GM21576 (cell line): ENCODE results near the gene BTNL3.
"Not testable (repeated sequence)": the region's sequence is repeated elsewhere in the genome, so short reads cannot be mapped to it uniquely, and the experiment has no call there.

Experiments used
- ATAC-seq: cut with Tn5 transposase; IDR thresholded peaks from one replicate; pipeline ENCODE4 v1.9.1; 2021; ENCODE audit warnings: mild to moderate bottlenecking, moderate library complexity; ENCODE audit not compliant: unreplicated experiment

Gene BTNL3, protein sequence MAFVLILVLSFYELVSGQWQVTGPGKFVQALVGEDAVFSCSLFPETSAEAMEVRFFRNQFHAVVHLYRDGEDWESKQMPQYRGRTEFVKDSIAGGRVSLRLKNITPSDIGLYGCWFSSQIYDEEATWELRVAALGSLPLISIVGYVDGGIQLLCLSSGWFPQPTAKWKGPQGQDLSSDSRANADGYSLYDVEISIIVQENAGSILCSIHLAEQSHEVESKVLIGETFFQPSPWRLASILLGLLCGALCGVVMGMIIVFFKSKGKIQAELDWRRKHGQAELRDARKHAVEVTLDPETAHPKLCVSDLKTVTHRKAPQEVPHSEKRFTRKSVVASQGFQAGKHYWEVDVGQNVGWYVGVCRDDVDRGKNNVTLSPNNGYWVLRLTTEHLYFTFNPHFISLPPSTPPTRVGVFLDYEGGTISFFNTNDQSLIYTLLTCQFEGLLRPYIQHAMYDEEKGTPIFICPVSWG

GRCh38 chr5:180988592-180988991 is at the start of gene BTNL3:
Gene BTNL3 (plus strand): TSS chr5:180988846. CDS start chr5:180989029, 183 bp downstream.
- ATAC-seq: no peak

- no peak for ATAC-seq
These were observed 38.2 kb upstream of the BTNL3 start for GRCh38 chr5:180950291-180950949.

DNA sequence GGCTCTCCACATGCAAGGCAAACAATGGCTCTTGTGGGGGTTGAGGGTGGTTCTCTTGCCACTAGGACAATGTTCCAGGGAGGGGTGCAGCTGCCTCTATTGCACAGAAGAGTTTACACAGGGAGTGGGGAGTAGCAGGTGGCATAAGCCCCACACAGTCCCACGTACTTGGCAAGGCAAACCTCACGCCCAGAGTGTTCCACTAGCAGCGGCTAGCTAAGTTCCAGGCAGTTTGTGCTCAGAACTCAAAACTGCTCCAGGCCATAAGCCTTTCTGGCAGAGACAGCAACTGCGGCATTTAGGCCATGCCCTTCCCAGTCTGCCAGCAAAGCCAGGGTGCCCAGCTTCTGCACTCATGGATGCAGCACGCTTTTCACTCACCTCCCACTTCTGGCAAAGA is 29.0 kb upstream of the BTNL3 start:
- ATAC-seq: no peak

- no peak for ATAC-seq
These were observed 28.4 kb upstream of the BTNL3 start for GRCh38 chr5:180960209-180960608.

DNA sequence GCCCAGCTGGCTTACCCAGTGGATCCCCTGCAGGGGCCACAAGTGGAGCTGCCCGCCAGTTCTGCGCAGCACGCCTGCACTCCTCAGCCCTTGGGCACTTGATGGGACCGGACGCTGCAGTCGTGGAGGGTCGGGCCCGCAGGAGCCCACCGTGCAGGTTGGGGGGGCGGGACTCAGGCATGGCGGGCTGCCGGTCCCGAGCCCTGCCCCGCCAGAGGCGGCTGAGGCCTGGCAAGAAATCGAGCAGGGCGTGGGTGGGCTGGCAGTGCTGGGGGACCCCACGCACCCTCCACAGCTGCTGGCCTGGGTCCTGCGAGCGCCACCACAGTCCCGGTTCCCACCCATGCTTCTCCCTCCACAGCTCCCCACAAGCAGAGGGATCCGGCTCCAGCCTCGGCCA is 19.2 kb upstream of the BTNL3 start:
- no peak for ATAC-seq

DNA sequence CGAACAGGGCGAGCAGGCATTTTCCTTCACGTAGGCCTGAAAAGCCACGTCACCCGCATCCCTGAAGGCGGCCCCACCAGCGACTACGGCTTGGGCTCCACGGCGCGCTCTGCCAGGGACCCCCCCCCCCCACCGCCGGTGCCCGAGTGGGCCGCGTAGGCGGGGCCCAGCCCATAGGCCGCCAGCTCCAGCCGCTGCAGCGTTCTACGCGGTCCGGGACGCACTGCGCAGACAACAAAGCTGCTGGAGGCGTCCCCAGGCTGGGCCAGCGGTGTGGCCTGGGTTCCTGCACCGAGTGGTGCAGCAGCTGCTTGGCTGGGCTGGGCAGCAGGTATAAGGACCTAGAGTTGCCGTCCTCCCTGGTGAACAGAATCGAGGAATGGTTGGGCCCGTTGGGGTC is 18.3 kb upstream of the BTNL3 start:
- ATAC-seq: no peak

- ATAC-seq: no peak
These were observed 17.8 kb upstream of the BTNL3 start for GRCh38 chr5:180970875-180971274.

DNA sequence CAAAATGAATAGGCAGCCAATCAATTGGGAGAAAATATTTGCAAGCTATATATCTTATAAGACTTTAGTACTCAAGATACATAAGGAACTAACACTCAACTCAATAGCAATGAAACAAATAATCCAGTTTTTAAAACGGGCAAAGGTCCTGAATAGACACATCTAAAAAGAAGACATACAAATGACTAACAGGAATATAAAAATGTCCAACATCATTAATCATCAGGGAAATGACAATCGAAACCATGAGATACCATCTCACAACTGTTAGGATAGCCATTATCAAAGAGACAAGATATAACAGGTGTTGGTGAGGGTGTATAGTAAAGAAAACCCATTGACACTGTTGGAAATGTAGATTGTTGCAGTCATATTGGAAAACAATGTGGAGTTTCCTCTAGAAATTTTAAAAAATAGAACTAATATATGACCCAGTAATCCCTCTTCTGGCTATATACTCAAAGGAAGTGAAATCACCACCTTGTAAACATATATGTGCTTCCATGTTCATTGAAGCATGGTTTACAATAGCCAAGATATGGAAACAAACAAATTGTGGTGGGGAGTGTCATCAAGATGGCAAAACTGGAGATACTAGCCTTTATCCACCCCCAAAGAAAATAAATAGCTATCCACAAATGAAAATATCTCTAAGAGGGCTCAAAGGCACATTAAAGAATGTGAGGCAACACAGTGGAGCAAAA is 13.9 kb upstream of the BTNL3 start:
- ATAC-seq: no peak

DNA sequence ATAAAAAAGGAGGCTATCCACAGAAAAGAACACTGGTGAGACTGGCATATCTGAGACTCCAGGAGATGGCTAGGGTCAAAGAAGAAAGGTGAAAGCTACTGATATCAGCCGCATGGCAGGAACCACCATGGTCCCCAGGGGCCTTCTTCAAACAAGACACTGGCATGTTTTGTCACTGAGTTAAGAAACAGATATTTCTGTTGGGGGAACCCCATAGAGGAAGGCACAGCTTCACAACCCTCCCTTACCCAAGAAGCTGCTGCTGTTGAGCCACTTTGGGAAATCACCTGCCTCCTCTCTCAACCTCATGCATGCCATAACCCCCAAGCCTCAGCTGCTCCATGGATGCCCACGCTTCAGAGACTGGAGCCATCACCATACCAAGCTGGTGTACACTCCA is 13.3 kb upstream of the BTNL3 start:
- peak; percentile 81 for ATAC-seq

- no peak for ATAC-seq
These were observed 12.1 kb upstream of the BTNL3 start for GRCh38 chr5:180976518-180976917.

GRCh38 chr5:180977852-180978251 is 10.8 kb upstream of the BTNL3 start:
- no peak for ATAC-seq

DNA sequence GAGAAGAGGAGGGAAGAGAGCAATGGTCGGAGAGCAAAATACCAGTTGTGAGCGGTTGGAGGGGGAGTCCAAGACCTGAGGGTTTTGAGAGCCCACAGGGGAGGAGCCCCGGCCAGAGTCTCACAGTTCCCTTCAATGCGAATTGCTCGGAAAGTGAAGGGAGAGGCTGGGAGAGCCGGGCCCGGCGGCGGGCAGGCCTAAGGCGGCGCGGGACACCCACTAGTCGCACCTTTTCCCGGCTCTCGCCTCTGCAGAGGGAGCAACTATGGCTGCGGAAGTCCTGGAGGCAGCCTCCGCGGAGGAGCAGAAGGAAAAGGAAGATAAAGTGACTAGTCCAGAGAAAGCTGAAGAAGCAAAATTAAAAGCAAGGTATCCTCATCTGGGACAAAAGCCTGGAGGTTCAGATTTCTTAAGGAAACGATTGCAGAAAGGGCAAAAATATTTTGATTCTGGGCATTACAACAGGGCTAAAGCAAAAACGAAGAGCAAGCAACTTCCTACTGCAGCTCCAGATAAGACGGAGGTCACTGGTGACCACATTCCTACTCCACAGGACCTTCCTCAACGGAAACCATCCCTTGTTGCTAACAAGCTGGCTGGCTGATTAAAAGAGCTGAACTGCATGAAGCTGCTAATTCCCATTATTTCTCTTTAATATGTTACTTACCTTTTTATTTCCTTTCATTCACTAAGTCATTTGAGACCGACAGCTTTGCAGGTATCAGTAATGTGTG is 6.5 kb upstream of the BTNL3 start:
- no peak for ATAC-seq

- no peak for ATAC-seq
These were observed 630 bp upstream of the BTNL3 start for GRCh38 chr5:180988016-180988415.

DNA sequence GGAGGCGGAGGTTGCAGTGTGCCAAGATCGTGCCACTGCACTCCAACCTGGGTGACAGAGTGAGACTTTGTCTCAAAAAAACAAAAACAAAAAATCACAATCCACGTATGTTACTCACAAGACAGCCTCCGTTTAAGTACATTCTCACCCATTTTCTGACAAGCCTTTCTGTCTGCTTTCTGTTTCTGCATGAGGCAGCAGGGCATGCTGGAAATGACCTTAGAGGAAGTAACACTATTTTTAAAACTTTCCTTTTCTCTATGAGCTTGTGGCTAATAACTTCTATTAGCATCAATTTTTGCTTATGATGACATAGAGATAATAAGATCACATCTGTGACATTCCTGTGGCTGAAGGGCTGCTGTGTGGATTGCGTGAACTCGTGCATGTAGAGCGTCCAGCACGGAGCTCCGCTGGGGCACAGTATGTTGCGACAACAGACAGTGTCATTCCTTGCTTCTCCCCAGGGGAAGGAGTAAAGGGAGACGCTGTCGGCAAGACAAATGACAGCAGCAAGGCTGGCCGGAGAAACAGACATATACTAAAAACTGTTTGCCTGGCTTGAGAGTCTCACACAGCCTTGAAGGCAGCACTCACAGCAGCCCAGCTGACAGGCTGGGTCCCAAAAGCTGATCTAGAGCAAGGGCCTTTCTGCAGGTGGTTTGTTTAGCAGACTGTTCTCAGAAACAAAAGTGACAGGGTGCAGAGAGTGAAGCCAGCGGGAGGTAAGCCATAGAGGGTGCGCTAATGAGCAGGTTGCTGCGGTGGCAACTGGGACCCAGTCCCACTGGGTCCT is 1.6 kb downstream of the BTNL3 start:
- no peak for ATAC-seq

- ATAC-seq: no peak
These were observed 2.2 kb downstream of the BTNL3 start for GRCh38 chr5:180990882-180991242.

GRCh38 chr5:181001947-181002346 is 13.3 kb downstream of the BTNL3 start:
- no peak for ATAC-seq

GRCh38 chr5:181005791-181006190 is 17.1 kb downstream of the BTNL3 start:
- ATAC-seq: no peak

GRCh38 chr5:181008136-181008535 is 19.5 kb downstream of the BTNL3 start:
- ATAC-seq: no peak

DNA sequence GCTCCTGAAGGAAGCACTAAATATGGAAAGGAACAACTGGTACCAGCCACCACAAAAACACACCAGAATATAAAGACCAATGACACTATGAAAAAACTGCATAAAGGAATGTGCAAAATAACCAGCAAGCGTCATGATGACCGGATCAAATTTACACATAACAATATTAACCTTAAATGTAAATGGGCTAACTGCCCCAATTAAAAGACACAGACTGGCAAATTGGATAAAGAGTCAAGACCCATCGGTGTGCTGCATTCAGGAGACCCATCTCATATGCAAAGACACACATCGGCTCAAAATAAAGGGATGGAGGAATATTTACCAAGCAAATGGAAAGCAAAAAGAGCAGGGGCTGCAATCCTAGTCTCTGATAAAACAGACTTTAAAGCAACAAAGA is 21.4 kb downstream of the BTNL3 start:
- not testable (repeated sequence) for ATAC-seq

GRCh38 chr5:181014654-181015053 is 26.0 kb downstream of the BTNL3 start:
- not testable (repeated sequence) for ATAC-seq
